ENCODE measurements around the gene GNA12.

Gene GNA12

GRCh38 chr7:2807460-2807844 is 36.7 kb downstream of the GNA12 start:
- Histone ChIP-seq H4K20me1 (ENCODE audit: control insufficient read depth, insufficient read depth, low read depth, low read length) (no peaks in the 10 kb centered on the region; the same call in 1 of the 2 replicates), H3K27me3 (ENCODE audit: control insufficient read depth, low read length) (no peaks in the 10 kb centered on the region), H3K79me2 (ENCODE audit: control insufficient read depth, low read length) (peaks cover 10% of the 10 kb centered on the region), H3K9me2 (replicated peaks; ENCODE audit: control insufficient read depth, low read length) (no peaks in the 10 kb centered on the region), H3K27ac (ENCODE audit: low read depth, low read length) (no peak overlapping the region), H3K9me3 (ENCODE audit: control insufficient read depth, insufficient read depth, low read length) (no peaks in the 10 kb centered on the region), H3F3A (ENCODE audit: control insufficient read depth, insufficient read depth) (no peaks in the 10 kb centered on the region; the same call in 1 of the 2 replicates), H3K36me3 (ENCODE audit: control insufficient read depth, low read length) (no peaks in the 10 kb centered on the region), H3K4me1 (ENCODE audit: control insufficient read depth, low read length) (peaks cover 35% of the 10 kb centered on the region), H3K4me2 (ENCODE audit: low read length) (peak overlapping the region; percentile 23; the same call in 1 of the 2 replicates), H3K4me3 (ENCODE audit: low read length) (no peak overlapping the region)
- TF ChIP-seq EZH2phosphoT487 (IDR thresholded peaks at IDR 0.05; ENCODE audit: borderline replicate concordance, low read length) (no peak), CTCF (IDR thresholded peaks at IDR 0.05; ENCODE audit: low read depth, low read length, poor library complexity, severe bottlenecking) (no peak)

- no peaks in the 10 kb centered on the region; the same call in 1 of the 2 replicates for H3F3A ChIP-seq (ENCODE audit: control insufficient read depth, insufficient read depth)
- TF ChIP-seq EZH2phosphoT487 (IDR thresholded peaks at IDR 0.05; ENCODE audit: borderline replicate concordance, low read length) (no peak), CTCF (IDR thresholded peaks at IDR 0.05; ENCODE audit: low read depth, low read length, poor library complexity, severe bottlenecking) (no peak)
- H3K4me1 ChIP-seq (ENCODE audit: control insufficient read depth, low read length): peaks cover 37% of the 10 kb centered on the region
- H3K4me2 ChIP-seq (ENCODE audit: low read length): no peak overlapping the region
- H3K36me3 ChIP-seq (ENCODE audit: control insufficient read depth, low read length): no peaks in the 10 kb centered on the region
- no peak overlapping the region for H3K4me3 ChIP-seq (ENCODE audit: low read length)
- no peaks in the 10 kb centered on the region for H3K9me3 ChIP-seq (ENCODE audit: control insufficient read depth, insufficient read depth, low read length)
- peaks cover 10% of the 10 kb centered on the region for H3K79me2 ChIP-seq (ENCODE audit: control insufficient read depth, low read length)
- no peaks in the 10 kb centered on the region for H3K9me2 ChIP-seq (replicated peaks; ENCODE audit: control insufficient read depth, low read length)
- H3K27ac ChIP-seq (ENCODE audit: low read depth, low read length): no peak overlapping the region
- no peaks in the 10 kb centered on the region for H3K27me3 ChIP-seq (ENCODE audit: control insufficient read depth, low read length)
- H4K20me1 ChIP-seq (ENCODE audit: control insufficient read depth, insufficient read depth, low read depth, low read length): no peaks in the 10 kb centered on the region; the same call in 1 of the 2 replicates
These were observed 37.5 kb downstream of the GNA12 start for GRCh38 chr7:2806571-2806970.

GRCh38 chr7:2805213-2805944 is 38.7 kb downstream of the GNA12 start:
- Histone ChIP-seq H3K79me2 (ENCODE audit: control insufficient read depth, low read length) (peaks cover 13% of the 10 kb centered on the region), H3K9me3 (ENCODE audit: control insufficient read depth, insufficient read depth, low read length) (no peaks in the 10 kb centered on the region), H3K27ac (ENCODE audit: low read depth, low read length) (peak overlapping the region; percentile 7; the same call in 1 of the 2 replicates), H3K9me2 (replicated peaks; ENCODE audit: control insufficient read depth, low read length) (no peaks in the 10 kb centered on the region), H3F3A (ENCODE audit: control insufficient read depth, insufficient read depth) (no peaks in the 10 kb centered on the region; the same call in 1 of the 2 replicates), H3K4me2 (ENCODE audit: low read length) (peak overlapping the region; percentile 66), H3K4me1 (ENCODE audit: control insufficient read depth, low read length) (peaks cover 37% of the 10 kb centered on the region), H3K36me3 (ENCODE audit: control insufficient read depth, low read length) (no peaks in the 10 kb centered on the region), H4K20me1 (ENCODE audit: control insufficient read depth, insufficient read depth, low read depth, low read length) (no peaks in the 10 kb centered on the region; the same call in 1 of the 2 replicates), H3K27me3 (ENCODE audit: control insufficient read depth, low read length) (no peaks in the 10 kb centered on the region), H3K4me3 (ENCODE audit: low read length) (peak overlapping the region; percentile 45)
- TF ChIP-seq CTCF (IDR thresholded peaks at IDR 0.05; ENCODE audit: low read depth, low read length, poor library complexity, severe bottlenecking) (no peak), EZH2phosphoT487 (IDR thresholded peaks at IDR 0.05; ENCODE audit: borderline replicate concordance, low read length) (no peak)
